NCI-H2196 treated with DMSO at 0.1 percent for 48 hours (cell line): ENCODE measurements around the gene ALG14.
A peak's percentile ranks its signal among the peaks of the same experiment; 100 is the strongest.
"Not testable (repeated sequence)": the region's sequence is repeated elsewhere in the genome, so short reads cannot be mapped to it uniquely, and the experiment has no call there.

Experiments used
- DNase-seq: peaks from one replicate; lab custom pipeline; 2025; ENCODE audit not compliant: unreplicated experiment; lab: John Stamatoyannopoulos, UW

The ALG14 gene

DNA sequence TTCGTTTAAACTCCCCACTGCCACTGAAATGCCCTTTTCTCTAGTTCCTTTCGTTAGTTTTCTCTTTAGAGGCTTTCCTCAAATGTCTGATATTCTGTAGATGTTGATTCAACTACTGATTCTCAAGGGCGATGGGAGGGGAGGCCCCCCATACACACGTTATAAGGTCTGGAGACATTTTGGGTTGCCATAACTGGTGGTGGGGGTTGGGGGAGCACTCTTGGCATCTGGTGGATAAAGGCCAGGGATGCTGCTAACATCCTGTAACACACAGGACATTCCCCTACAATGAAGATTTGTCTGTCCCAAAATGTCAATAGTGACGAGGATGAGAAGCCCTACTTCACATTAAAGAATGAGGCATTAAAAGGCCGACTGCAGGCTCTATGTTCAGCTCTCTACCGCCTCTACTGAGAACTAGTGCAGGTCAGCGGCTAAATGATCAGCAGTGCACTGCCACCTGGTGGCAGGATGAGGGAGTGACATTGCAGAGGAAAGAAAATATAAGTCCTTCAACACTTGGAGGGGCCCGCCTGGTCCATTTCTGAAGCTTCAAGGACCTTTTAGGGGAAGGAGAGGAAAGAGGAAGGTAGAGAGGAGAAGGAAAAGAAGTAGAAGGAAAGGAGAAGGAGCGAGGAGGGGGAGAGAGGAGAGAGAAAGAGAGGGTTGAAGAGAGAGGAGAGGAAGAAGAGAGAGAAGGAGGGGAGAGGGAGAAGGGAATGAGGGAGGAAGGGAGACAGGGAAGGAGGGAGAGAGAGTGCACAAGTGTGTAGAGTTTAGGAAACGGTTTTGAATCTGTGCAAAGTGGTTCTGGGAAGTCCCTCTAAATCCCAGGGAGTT is 29.4 kb downstream of the ALG14 start:
- peak; percentile 75 for DNase-seq

DNA sequence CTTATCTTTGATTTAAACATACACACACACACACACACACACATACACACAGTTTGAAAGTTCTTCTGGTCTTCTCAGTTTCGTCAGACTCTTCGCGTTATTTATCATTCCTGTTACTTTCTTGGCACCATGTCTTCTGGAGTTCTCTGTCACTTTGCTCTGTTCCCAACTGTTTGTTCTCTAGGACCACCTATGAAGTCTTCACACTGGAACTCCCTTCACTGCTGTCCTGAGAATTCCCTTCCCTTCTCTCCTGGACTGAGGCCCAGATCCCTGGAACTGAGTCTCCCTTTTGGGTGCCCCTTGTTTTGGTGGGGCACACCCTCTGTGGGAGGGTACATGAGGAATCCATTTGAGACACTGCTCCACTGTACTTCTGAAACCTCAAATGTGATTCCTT is 30.5 kb downstream of the ALG14 start:
- DNase-seq, result no peak

DNA sequence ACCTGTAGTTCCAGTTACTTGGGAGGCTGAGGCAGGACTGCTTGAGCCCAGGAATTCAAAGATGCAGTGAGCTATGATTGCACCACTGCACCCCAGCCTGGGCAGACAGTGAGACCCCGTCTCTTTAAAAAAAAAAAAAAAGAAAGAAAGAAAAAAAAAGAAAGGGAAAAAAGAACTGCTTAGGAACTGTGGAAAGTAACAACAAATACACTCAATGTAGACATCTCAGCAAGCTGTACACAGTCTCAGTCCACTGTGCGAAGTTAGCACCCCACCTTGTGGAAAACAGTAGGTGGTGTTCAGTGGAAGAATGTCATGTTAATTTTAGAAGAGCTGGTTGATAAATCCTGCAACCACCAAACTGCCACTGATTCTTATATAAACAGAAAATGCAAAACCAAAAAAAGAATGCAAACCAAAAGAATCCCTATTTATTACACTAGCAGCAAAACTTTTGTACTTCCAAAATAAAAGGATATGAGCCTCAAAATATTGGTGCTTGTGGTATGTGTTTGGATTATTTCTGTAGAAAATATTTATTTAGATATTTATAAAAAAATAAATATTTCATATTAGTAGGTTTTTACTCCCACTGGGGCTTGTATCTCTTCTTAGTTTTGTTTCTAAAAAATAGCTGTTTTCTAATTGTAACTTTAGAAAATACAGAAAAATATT is 31.1 kb downstream of the ALG14 start:
- peak; percentile 49 for DNase-seq

DNA sequence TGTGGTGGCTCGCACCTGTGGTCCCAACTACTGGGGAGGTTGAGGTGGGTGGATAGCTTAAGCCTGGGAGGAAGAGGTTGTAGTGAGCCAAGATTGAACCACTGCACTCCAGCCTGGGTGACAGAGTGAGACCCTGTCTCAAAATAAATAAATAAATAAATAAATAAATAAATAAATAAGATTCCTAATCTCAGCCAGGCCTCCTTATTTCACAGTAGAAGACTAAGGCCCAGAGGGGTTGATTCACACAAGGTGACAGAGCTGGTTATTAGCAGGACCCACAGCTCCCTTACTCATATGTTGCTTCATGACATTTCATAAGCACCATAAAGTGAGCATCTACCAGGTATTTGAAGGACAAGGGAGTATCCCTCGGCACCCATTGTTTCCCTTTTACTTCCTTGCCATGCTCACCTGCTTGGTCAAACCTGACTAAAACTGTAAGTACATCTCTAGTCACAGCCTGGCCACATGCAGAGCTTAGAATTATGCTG is 32.7 kb downstream of the ALG14 start:
- no peak for DNase-seq

DNA sequence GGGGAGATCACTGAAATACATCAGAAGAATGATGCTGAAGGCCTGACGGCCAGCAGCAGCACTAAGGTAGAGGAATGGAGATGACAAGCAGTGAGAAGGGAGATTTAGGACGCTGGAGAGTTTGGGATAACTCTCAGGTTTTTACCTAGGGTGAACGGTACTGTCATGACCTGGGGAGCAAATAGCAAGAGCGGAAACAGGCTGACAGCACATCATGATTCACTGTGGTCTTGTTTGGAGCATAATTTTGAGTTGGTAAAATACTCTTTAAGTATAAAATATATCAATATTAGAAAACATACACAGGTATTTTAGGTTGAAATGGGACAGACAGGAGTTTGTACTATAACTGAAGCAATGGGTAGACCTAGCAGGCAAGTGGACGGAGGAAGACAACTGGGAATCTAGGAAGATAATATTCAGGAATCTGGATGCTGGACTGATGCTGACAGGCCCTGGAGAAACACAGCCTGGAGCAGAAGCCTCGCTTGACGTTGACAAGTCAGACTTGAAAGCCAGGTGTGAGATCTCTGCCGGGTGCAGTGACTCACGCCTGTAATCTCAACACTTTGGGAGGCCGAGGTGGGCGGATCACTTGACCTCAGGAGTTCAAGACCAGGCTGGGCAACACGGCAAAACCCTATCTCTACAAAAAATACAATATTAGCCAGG is 33.3 kb downstream of the ALG14 start:
- no peak for DNase-seq

DNA sequence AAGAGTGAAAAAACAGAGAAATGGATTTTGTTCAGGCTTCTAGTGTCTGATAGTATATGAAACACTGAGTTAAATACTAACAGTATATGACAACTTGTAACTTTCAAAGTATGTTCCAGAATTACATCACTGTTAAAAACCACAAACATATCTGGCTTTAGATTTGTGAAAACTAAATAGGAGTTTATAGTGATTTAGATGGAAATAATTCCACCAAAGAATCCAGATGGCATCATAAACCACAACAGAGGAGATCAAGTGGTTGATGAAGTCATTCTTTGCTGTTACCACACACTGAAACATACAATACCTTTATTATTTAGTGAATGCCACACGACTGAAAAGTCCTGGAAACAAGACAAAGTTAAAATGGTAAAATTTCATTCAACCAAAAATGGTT is 37.2 kb downstream of the ALG14 start:
- DNase-seq, result no peak

DNA sequence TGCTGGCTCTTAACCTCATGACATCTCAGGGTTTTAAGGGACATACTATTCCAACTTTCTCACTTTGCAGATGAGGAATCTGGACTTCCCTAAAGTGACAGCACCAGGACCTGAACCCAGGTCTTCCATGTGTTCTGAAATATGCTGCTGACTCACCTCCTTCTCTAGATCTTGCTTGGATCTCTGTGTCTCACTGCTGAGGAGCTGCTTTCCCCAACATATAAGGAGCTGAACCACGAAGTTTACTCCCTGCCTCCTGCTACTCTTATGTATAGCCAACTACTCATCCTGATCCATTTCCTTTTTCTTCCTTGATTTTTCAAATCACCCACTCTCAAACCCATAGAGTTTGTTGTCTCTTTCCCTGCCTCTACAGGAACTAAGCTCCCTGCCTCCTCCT is 38.2 kb downstream of the ALG14 start:
- DNase-seq, result no peak

DNA sequence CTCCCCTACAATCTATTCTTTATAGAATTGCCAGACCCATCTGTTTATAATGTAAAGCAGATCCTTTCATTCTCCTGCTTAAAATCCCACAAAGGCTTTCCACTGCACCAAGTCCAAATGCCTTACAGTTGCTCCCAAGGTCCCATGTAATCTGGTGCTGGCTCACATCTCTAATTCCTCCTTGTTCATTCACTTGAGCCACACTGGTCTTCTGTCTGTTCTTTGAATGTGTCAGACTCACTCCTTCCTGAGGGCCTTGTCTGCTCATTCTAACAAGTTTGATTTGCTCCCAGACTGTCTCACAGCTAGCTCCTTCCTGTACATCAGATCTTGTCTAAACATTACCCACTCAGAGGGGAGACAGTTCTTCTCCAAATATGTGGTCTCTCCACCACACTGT is 38.9 kb downstream of the ALG14 start:
- DNase-seq, result no peak

DNA sequence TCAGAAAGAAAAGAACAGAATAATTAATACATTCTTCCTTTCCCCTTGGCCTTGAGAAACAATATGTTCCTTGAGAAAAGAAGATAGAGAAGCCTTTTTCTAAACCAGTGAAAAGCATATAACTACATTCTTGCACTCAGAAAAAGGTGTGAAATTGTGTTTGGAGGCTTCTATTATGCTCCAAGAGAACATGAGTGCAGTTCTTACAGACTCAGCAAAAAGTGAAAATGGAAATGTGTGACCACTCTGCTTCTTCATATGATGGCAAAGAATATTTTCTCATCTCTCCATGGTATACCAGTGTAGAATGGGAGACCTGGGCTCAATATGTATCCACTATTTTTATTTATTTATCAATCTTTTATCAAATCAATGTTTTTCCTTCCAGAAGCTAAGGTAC is 43.2 kb downstream of the ALG14 start:
- no peak for DNase-seq

DNA sequence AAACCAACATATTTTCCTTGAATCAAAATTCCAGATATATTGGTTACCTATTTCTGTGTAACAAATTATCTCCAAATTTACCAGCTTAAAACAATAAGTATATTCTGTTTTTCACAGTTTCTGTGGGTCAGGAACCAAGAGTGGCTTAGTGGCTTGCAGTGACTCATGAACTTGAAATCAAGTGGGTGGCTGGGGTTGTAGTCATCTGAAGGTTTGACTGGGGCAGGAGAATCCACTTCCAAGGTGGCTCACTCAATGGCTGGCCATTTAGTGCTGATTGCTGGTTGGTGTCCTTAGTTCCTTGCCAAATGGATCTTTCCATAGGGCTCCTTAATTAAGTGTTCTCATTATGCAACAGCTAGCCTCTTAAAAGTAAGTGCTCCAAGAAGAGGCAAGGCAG is 43.8 kb downstream of the ALG14 start:
- no peak for DNase-seq

DNA sequence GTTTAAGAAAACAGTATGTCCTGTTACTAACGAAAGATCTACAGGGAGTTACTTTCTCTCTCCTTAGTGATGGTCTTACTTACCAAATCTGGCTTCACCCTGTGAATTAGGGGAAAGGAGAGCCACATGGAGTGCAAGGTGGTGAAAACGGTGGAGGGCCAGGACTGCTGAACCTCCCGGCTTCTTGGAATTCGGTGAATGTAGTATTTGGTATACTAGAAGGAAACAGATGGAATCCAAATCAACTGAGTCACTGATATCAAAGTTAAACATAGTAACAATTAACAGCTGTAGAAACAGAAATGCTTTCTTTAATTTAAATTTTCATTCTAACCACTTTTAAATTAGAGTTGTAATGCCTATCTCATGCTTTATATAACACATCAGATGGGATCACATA is 45.7 kb downstream of the ALG14 start:
- no peak for DNase-seq

DNA sequence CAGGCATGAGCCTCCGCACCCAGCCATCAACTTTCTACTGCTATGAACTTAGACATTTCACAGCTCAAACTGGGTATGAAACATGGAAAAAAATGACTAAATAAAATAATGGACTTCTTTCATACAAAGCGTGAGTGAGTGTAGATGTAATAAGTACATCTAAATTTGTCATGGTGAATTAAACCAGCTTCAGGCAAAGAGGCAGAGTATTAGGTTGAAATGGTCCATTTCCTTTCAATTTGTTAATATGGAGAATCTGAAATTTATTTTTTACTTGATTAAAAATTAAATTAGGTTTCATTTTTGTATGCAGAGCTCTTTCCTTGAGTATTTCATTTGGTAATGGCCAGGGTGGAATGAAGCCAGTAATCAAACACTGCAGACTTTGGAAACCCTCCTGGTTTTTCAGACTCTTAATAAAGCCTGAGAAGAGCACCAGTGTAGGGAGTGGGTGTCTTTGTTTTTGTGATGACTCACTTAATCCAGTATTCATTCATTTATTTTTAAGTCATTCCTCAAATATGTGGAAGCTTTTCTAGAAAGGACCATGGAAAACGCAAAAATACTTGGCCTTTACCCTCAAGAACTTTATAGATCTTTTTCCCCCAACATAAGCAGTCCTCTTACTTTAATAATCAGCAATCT is 49.2 kb downstream of the ALG14 start:
- no peak for DNase-seq

DNA sequence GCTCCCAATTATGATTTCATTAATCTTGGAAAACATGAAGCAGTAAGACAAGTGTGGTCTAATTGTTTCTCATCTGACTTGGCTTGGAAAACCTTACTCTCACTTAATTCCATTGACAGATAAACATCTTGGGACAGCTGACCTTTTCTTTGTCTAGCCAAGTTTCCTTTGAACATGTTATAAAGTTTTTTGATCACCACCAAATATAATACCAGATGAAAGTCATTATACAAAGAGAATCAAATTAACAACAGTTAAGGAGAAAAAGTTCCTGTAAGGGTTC is 50.2 kb downstream of the ALG14 start:
- no peak for DNase-seq

DNA sequence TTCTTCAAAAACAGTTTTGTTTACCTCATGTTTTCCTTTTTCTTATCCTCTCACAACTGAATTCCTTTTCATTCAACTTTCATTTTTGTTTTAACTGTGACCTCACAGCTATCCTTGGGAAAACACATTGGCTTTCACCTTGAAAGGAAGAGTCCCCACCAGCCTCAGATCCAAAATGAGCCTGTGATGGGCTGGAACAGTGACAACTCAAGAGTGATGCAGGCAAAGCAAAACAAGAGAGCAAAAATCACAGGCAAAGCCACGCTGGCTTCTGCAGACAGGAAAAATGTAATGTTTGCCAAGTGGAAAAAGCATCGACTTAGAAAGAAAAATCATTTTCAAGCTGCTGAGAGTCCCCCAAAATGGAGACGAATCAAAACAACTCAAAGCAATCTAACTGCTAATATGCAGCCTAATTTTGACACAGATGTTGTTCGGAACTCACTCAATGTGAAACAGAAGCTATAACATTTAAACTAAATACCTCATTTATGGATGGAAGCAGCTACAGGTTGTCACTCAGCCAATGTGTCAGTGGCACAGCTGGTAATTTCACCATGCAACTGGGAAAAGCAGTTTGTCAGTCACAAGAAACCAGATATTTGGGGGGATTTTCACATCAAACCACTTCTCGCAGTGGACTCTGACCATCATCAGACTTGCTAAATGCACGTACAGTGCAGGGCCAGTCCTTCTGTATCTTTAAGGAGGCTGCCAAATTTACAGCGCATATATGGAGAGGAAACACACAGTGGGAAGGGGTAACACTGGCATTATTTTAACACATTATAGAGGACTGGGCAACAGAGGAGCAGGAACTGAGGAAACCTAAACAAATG is 50.7 kb downstream of the ALG14 start:
- DNase-seq, result no peak

DNA sequence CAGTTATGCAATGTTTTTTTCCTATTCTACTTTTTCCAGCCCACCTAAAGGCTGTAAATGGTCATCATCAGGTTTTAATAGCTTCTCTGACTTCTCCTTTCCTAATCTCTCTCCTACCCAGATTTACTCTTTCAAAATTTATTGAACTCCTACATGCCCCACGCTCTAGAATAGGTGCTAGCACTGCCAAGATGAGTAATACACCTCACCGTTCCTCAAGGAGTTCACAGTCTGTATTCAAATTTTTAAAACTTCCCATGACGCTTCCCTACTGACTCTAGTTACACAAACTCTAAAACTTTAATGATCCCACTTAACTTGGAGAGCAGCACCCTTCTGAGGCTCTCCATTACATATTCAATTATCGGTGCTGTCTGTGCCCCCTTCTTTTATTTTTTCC is 51.6 kb downstream of the ALG14 start:
- DNase-seq, result no peak

DNA sequence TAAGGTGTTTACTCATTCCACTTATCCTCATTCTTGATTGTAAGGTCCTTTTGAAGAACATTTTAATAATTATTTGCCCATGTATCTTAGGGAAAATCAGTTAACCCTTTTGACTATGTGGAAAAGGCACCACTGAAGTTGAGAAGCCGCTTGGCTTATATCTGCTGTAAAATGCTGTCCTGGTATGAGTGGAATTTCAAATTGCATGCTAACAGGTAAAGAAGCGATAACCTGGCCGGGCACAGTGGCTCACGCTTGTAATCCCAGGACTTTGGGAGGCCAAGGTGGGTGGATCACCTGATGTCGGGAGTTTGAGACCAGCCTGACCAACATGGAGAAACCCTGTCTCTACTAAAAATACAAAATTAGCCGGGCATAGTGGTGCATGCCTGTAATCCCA is 53.3 kb downstream of the ALG14 start:
- DNase-seq, result not testable (repeated sequence)

DNA sequence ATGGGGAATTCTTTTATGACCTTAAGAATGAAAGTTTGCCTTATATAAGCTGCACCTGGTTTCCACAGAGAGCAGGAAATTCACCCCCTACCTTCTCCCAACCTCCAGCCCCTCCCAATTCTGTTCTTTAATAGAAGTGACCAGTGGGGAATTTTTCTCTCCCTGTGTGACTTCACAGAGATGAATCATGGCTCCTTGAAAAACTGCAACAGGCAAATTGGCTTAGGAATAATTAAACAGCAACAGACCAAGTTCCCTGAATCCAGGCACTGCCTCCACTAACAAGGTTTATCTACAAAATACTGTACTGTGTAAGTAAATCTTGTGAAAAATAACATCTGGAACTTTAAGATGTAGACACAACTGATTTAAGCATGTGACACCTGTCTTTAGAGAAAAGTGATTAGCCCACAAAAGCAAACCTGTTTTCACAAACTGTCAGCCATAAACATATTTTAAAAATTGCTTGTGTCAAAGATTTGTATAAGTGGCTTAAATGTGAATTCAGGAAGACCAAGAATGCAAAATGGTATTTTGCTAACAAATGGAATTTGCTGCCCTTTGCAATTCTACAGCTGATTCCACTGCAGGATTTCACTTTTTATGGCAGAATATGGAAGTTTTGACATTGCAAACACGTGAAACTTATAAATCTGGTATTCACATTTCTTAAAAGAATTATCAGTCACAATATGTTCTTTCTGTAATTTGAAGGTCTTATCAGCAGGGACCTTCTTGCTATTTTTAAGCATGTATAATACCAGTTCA is 54.0 kb downstream of the ALG14 start:
- no peak for DNase-seq

DNA sequence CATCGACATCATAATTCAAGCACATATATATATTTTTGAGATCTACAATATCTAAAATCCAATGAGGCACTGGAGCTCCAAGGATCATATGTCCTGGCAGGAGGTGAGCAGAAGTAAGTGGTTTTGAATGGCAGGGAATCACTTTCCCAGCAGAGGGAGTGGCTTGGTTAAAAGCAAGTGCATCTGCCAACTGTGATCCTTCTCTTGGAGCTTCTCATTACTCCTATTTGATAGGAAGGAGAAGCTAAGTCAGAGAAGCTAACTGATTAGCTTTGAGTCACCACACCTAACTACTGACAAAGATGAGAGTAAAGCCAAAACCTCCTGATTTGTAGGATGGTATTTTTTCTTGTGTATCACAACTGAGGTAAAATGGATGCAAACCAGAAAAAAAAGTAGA is 55.0 kb downstream of the ALG14 start:
- no peak for DNase-seq

DNA sequence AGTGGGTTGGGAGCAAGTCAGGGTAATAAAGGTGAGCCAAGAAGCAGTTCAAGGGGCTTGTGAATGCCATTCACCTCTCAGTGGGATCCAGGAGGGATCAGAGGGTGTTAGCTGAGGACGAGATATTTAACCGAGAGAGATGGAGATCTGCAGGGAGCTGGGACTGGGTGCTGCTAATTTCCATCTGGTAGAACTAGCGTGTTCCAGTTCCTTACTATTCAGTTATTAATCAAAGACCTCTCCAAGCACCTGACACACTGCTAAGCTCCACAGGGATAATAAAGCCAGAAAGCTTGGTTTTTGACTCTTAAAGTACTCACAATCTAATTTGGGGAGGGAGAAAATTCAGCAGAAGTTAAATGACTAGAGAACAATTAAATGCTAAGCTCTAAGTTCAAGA is 57.7 kb downstream of the ALG14 start:
- DNase-seq, result no peak

DNA sequence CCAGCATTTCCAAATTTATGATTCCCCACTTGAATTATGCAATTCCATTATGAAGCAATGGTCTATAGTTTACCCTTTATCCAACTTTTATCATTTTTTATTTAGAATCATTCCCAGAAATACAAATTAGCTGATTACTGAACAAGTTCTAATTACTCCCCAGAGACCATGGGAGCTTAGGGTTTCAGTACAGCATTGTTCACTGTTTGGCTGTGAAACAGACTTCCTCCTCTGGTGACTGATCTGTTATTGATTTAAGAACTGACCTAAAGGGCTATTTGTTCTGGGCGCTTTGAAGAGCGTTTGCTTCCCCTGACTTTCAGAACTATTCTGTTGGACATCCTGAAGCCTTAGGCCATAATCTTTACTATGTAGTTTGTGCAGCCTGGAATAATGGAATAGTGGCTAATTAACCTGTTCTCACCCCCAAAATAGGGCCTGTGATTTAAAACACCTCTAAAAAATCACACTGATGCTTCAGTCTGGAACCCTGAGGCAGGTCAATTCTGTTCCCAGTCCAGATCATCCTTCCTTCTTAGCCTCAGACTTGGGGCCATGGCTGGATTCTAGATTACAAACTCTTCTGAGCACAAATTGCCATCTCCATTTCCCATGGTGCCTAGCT is 58.7 kb downstream of the ALG14 start:
- peak; percentile 12 for DNase-seq
